Stimulated activated naive CD8-positive, alpha-beta T cell treated with anti-CD3 and anti-CD28 coated beads, Interleukin-15, amount 100 ng/mL, for 72 hours (primary cell): Measurements from ENCODE around the gene SYNPR.

Experiments used
- ATAC-seq: fragments of 150-1000 bp; cut with Tn5 transposase; 2 replicates; pipeline ENCODE4 v1.10.0; 2021; ENCODE audit warnings: mild to moderate bottlenecking, moderate library complexity
- DNase-seq, 2 donors: peaks; one replicate each; pipeline ENCODE4 v3.0.0; 2021 to 2022
- H3K27ac Mint-ChIP-seq, 2 donors: one replicate each; pipeline ENCODE4 v1.8.0; 2022; ENCODE audit warnings: mild to moderate bottlenecking in 2 of 2, mixed read lengths in 2 of 2, moderate library complexity in 2 of 2
- H3K27me3 Mint-ChIP-seq: one replicate; pipeline ENCODE4 v1.8.0; 2022; ENCODE audit warnings: mixed read lengths
- H3K4me1 Mint-ChIP-seq: one replicate; pipeline ENCODE4 v1.8.0; 2022; ENCODE audit warnings: mild to moderate bottlenecking, mixed read lengths
- H3K4me3 Mint-ChIP-seq, 2 donors: one replicate each; pipeline ENCODE4 v1.8.0; 2022; ENCODE audit warnings: mild to moderate bottlenecking in 2 of 2, mixed read lengths in 2 of 2, moderate library complexity in 1 of 2
- H3K9me3 Mint-ChIP-seq, 2 donors: one replicate each; pipeline ENCODE4 v1.8.0; 2022; ENCODE audit warnings: mixed read lengths in 2 of 2

Gene SYNPR

DNA sequence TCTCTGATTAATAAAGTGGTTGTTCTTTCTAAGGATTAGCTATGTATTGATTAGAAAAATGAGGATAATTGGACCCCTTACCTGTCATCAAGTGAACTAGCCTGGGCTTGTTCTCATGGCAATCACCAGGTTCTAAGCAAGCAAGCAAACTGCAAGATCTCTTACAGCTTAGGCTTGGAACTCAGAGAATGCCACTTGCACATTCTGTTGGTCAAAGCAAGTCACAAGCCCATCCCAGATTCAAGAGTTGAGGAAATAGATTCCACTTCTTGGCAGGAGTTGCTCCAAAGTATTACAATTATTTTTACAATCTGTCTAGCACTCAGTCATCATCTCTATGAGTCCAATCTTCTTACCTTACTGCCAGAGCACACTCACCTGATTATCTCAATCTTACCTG, 180.3 kb downstream of the SYNPR start:
- no peak overlapping the region for H3K4me3 Mint-ChIP-seq
- no peak overlapping the region for H3K27ac Mint-ChIP-seq
- no peak for ATAC-seq
- H3K9me3 Mint-ChIP-seq, result peaks cover 0 to 6% of the 10 kb centered on the region in 2 donors
- no peak for DNase-seq
- H3K27me3 Mint-ChIP-seq, result no peaks in the 10 kb centered on the region
- no peaks in the 10 kb centered on the region for H3K4me1 Mint-ChIP-seq

DNA sequence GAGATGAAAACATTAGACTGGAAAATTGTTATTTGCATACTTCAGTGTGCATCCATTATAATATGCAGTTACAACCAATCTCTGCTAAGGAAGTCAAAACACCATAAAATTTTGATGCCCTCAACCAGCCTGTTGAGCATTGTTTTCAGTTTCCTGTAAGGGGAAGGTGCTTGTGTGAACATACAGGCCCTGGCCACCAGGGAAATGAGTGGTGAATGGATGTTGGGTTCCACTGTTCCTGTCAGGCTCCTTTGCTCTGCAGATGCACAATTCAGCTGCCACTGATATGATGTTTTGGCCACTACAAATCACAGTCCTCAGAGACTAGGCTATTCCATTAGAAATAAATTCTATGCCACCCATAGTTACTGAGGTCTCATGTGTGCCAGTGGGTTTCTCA, 184.6 kb downstream of the SYNPR start:
- Mint-ChIP-seq H3K4me1 (no peaks in the 10 kb centered on the region), H3K27me3 (no peaks in the 10 kb centered on the region), H3K9me3 (peaks cover 0 to 15% of the 10 kb centered on the region in 2 donors), H3K4me3 (no peak overlapping the region), H3K27ac (no peak overlapping the region)
- no peak for DNase-seq
- ATAC-seq, result no peak

DNA sequence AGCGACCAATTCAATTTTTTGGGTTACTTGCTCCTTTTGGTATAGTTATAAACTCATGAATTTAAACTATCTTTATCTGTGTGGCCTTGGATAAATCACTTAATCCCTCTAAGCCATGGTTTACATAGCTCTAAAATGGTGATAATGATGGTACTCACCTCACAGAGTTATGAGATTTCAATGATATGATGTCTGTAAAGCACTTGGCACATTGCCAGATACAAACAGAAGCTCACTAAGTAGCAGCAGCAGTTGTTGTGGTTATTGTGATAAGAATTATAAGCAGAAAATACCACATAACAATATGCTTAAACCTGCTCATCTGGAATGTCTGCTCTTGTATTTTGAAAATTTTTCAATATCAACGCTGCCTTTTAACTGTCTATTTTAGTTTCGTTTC, 189.3 kb downstream of the SYNPR start:
- Mint-ChIP-seq H3K27me3 (no peaks in the 10 kb centered on the region), H3K4me3 (no peak overlapping the region), H3K9me3 (peaks cover 10 to 15% of the 10 kb centered on the region in 2 donors), H3K27ac (no peak overlapping the region), H3K4me1 (no peaks in the 10 kb centered on the region)
- DNase-seq (no peak), ATAC-seq (no peak)

DNA sequence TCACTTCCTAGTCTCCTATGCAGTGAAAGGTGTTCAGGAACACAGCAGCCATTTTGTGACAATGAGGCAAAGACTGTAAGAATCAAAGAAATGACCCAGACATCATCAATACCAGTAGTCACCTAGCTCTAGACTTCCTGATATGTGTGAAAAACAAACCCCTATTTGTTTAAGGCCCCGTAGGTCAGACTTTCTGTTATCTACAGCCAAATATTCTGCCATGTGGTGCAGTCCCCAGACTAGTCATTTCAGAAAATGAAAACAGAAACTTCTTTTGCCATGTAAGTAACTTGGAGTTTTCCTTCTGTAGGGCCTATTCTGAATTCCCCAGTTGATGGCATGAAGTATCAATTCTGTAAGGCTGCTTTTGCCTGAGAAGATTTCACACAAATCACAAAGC, 192.6 kb downstream of the SYNPR start:
- H3K9me3 Mint-ChIP-seq, result peaks cover 6 to 10% of the 10 kb centered on the region in 2 donors
- ATAC-seq, result no peak
- H3K27ac Mint-ChIP-seq, result no peak overlapping the region
- no peak overlapping the region for H3K4me3 Mint-ChIP-seq
- H3K27me3 Mint-ChIP-seq, result no peaks in the 10 kb centered on the region
- no peaks in the 10 kb centered on the region for H3K4me1 Mint-ChIP-seq
- DNase-seq, result no peak

DNA sequence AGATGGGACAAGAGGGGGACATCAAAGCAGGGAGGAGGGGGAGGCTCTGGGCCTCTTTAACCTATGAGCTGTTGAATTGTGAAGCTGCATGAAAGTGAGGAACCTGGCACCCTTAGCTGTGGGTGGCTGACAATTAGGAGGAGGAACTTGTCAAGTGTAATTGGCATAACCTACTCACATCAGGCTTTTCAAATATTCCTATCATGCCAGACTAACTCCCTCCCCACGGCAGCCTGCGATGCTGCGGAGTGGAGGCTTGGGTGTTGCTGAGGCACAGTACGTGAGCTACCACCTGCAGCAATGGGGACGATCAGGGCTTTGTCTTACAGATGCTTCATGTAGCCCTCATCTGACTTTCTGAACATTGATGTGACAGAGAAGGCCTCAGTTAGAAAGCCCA, 193.7 kb downstream of the SYNPR start:
- Mint-ChIP-seq H3K27ac (no peak overlapping the region), H3K9me3 (peaks cover 0 to 10% of the 10 kb centered on the region in 2 donors), H3K4me3 (no peak overlapping the region), H3K27me3 (no peaks in the 10 kb centered on the region), H3K4me1 (no peaks in the 10 kb centered on the region)
- no peak for DNase-seq
- no peak for ATAC-seq

DNA sequence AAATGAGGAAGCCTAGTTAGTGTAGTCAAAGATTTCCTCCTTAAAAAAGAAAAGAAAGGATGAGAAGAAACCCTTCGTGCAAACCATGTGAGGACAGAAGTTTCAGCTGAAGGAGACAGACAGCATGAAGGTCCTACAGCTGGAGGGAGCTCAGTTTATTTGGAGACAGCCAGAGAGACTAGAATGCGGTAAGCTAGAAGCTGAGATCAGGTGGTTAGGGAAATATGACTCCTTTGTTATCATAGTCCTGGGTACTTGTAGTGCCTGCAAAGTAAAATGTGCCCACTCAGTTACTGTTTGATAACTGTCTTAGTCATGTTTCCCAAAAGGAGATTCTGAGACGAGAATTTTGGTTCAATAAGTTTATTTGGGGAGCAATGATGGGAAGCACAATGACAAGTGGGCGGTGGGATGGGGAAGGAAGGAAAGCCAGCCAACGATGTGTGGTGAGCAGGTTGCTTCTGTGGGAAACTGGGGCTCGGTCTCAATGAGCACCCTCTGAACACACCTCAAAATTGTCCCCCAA, 195.6 kb downstream of the SYNPR start:
- Mint-ChIP-seq H3K4me1 (no peaks in the 10 kb centered on the region), H3K27ac (no peak overlapping the region), H3K27me3 (no peaks in the 10 kb centered on the region), H3K4me3 (no peak overlapping the region), H3K9me3 (peaks cover 0 to 10% of the 10 kb centered on the region in 2 donors)
- no peak for ATAC-seq
- no peak for DNase-seq

DNA sequence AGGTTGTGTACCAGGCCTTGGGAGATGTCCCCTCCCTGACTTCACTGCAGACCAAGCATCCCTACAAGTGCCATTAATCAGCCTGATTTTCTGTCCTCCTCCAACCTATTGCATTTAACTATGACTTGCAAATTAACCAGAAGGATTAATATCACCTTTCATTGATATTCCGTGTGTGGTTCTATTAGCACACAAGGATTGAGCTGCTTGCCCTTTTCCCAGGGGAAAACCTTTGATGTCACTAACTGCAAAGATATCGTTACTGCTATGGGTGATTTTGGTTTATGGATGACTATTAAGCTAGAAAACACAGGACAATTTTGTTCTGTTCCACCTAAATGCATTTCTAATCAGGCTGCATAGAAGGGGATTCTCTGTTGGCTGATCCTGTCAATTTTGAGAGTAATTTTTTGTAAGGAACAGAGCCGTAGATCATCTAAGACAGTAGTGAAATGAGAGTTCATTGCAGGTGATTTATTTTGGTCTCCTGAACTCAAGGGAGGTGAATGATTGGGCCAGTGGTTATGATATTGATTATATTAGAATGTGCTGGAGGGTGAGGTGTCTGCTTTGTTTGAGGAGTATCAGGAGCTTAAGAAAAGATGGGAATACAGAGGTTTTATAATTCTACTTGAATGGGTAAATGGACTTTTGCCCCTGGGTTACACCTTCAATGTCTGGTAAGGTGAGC, 196.9 kb downstream of the SYNPR start:
- Mint-ChIP-seq H3K27ac (no peak overlapping the region), H3K4me3 (no peak overlapping the region), H3K9me3 (peaks cover 0 to 10% of the 10 kb centered on the region in 2 donors), H3K4me1 (no peaks in the 10 kb centered on the region), H3K27me3 (no peaks in the 10 kb centered on the region)
- no peak for DNase-seq
- ATAC-seq, result no peak

DNA sequence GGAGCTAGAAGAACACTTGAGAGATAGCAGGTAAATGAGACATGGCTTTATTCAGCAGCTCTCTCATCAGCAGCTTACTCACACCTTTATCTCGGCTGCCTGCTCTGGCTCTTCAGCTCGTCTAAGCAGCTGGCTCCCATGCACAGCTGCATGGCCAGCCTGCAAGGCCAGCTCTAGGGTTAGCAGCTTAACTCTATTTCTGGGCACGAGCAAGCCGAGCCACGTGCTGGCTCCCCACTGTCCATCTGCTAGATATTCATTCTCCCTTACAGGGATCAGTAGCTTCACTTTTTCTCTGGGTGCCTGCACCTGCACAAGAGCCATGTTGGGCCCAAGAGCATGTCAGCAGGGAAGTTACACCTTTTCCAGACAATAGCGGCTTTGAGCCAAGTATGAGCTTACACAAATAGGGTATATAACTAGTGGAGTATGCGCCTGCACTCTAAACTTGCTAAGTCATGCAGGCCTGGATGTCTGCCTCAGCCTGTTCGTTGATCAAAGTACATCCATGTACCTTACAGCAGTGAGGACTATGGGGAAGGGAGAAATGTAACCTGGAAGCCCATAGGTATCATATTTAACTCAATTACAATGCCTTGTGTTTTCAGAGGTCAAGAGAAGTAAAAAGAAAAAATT, 199.5 kb downstream of the SYNPR start:
- ATAC-seq (no peak), DNase-seq (no peak)
- H3K27ac Mint-ChIP-seq, result no peak overlapping the region
- no peaks in the 10 kb centered on the region for H3K9me3 Mint-ChIP-seq
- H3K27me3 Mint-ChIP-seq, result no peaks in the 10 kb centered on the region
- H3K4me3 Mint-ChIP-seq, result no peak overlapping the region
- no peaks in the 10 kb centered on the region for H3K4me1 Mint-ChIP-seq

DNA sequence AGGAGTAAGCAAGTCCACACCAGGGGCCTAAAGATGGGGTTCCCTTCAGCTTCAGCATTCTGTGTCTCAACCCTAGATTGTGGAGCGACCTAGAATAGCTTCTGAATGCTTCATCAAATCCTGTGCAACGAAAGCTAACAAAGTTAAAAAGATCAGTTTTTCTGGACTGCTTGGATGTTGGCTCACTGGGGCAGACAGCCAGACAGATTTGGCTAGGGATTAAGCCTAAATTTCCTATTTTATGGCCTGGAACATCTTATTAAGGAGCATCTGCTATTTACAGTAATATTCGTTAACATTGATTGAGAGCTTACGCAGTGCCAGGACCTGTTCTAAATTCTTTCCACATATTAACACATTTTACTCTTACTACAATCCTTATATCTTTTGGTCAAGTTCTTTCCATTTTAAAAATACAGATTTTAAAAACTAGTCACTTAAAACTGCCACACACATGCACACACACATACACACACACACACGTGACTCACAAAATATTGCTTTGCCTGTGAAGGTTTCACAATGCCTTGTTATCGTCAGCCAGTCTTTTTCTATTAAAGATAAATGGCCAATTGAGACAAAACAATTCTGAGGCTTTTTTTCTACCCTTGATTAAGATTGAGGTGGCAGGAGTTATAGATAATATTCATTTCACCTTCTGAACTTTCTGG, 201.0 kb downstream of the SYNPR start:
- Mint-ChIP-seq H3K4me1 (no peaks in the 10 kb centered on the region), H3K27ac (no peak overlapping the region), H3K4me3 (no peak overlapping the region), H3K27me3 (no peaks in the 10 kb centered on the region), H3K9me3 (no peaks in the 10 kb centered on the region)
- no peak for DNase-seq
- no peak for ATAC-seq

DNA sequence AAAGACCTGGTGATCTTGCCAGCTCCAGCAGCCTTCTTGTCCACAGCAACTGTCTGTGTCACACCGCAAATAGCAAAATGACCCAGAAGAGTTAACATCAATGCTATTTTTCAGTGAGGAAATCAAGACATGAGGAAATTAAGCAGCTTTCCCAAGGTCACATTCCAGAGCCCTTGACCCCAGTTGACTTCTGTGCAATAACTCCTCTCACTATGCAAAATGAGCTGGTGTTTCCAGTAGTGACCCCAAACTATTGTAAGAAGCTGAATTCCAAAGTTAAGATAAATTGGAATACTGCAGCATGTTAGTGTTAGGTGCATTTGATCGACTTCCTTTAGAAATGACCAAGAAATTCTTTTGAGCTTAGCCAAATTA, 201.5 kb downstream of the SYNPR start:
- Mint-ChIP-seq H3K4me1 (no peaks in the 10 kb centered on the region), H3K27ac (no peak overlapping the region), H3K9me3 (no peaks in the 10 kb centered on the region), H3K27me3 (no peaks in the 10 kb centered on the region), H3K4me3 (no peak overlapping the region)
- DNase-seq (no peak), ATAC-seq (no peak)

DNA sequence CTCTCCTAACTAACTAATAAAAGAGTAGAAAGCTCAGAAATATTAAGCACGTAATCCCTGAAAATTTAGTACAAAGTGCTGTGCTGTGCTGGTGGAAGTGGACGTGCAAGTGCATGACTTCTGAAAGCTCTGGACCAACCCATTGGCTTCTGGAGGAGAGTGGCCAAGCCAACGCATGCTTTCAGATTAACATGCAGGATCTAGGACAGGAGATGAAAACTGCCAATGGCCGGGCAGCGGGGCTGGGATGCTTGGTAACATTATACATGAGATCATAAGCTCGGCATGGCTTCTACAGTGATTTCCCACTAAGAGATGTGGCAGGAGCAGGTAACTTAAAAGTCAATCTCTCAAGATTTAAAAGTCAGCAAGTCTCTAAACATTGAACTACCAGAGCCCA, 203.5 kb downstream of the SYNPR start:
- Mint-ChIP-seq H3K4me1 (no peaks in the 10 kb centered on the region), H3K4me3 (no peak overlapping the region), H3K27ac (no peak overlapping the region), H3K9me3 (no peaks in the 10 kb centered on the region), H3K27me3 (no peaks in the 10 kb centered on the region)
- no peak for DNase-seq
- ATAC-seq, result no peak

DNA sequence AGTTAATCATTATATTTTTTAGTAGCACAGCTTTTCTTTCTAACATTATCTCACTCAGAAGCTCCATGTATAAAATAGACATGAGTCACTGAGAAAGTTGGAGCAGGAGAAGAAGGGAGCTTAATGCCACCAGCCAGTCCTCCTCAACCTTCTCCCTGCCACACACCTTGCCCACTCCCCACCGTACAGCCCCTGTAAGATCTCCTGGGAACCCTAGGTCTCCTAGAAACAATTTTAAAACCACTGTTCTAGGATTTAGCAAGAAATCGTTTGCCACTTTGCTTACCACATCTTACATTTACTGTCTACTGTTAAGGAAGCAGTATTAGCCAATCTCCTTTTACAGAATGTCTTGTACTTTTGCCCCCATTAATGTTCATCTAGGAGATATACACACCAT, 204.2 kb downstream of the SYNPR start:
- H3K4me3 Mint-ChIP-seq, result no peak overlapping the region
- no peak overlapping the region for H3K27ac Mint-ChIP-seq
- H3K9me3 Mint-ChIP-seq, result no peaks in the 10 kb centered on the region

DNA sequence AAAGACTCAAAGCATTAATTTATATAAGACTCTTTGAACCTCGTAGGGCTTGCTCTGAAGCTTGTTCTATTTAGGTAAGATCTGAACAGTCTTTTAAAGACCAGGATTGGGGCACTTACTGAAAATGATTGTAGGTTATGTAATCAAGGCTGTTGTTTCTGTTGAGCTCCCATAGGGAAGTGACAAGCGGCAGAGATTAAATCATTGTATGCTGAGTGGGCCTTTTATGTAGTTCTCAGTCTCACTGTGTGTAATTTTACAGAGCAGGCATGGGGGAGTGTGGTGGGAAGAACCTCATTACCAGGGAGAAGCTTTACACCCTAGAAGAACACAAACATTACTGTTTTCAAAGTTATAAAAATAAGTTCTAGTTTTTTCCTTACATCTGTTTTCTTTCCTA, 214.4 kb downstream of the SYNPR start:
- no peak for DNase-seq
- H3K27ac Mint-ChIP-seq, result no peak overlapping the region
- H3K4me1 Mint-ChIP-seq, result no peaks in the 10 kb centered on the region
- H3K27me3 Mint-ChIP-seq, result no peaks in the 10 kb centered on the region
- H3K4me3 Mint-ChIP-seq, result no peak overlapping the region
- no peak for ATAC-seq
- no peaks in the 10 kb centered on the region for H3K9me3 Mint-ChIP-seq

More for the DNA sequence above, 204.2 kb downstream of the SYNPR start:
- Mint-ChIP-seq H3K4me1 (no peaks in the 10 kb centered on the region), H3K27me3 (no peaks in the 10 kb centered on the region)
- DNase-seq (no peak), ATAC-seq (no peak)

DNA sequence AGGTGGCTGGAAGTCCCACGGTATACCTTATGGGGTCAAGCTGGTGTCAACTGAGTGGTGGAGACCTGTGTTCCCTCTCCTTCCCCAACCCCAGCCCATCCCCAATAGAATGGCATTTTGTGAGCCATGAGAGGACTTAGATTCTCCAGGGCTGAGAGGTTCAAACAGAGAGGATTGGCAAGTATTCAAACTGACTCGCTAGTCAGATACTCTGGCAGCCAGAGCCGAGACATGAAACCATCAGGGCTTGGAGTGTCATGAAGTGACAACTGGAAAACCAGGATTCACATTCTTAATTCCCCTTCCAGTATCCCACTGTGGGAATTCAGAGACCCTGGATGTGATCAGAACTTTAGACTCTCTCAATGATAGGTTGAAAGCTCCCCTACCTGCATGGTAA, 215.0 kb downstream of the SYNPR start:
- ATAC-seq (no peak), DNase-seq (no peak)
- Mint-ChIP-seq H3K27ac (no peak overlapping the region), H3K27me3 (no peaks in the 10 kb centered on the region), H3K9me3 (peaks cover 0 to 2% of the 10 kb centered on the region in 2 donors), H3K4me1 (no peaks in the 10 kb centered on the region), H3K4me3 (no peak overlapping the region)

DNA sequence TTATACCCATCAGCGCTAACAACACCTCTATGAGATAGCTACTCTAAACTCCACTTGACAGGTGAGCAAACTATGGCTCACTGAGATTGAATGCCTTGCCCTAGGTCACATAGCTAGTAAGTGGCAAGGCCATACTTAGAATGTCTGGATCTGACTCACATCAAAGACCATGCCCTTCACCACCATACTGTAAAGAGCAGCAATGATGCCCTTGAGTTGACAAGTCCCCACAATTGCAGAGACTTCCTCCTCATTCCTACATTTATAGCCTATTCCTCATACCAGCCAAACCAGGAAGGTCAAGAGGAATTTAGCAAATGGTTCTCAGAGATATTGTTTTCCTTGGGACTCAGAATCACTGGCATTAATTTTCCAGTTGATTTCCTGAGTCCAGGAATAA, 216.5 kb downstream of the SYNPR start:
- no peaks in the 10 kb centered on the region for H3K27me3 Mint-ChIP-seq
- no peaks in the 10 kb centered on the region for H3K4me1 Mint-ChIP-seq
- ATAC-seq (no peak), DNase-seq (no peak)
- H3K4me3 Mint-ChIP-seq, result no peak overlapping the region
- peaks cover 0 to 7% of the 10 kb centered on the region in 2 donors for H3K9me3 Mint-ChIP-seq
- no peak overlapping the region for H3K27ac Mint-ChIP-seq

DNA sequence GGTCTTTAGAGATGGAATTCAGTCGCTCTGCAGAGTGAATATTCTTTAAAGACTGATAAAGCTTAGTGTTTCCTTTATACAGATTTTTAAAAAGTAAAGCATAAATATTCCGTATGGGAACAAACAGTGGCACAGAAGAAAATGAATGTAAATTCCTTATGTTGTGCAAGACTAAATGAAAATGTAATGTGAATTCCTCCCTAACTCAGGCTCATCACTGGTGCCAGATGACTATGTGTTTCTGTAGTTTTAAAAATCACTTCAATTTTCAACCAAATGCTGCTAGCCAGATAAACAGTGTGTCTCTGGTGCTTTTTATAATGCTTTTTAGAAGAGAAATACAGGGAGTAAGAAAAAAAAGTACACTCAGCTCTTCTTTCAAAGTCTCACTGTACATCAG, 219.5 kb downstream of the SYNPR start:
- DNase-seq (no peak), ATAC-seq (no peak)
- H3K27me3 Mint-ChIP-seq, result no peaks in the 10 kb centered on the region
- H3K27ac Mint-ChIP-seq, result no peak overlapping the region
- H3K9me3 Mint-ChIP-seq, result peaks cover 0 to 7% of the 10 kb centered on the region in 2 donors
- no peak overlapping the region for H3K4me3 Mint-ChIP-seq
- no peaks in the 10 kb centered on the region for H3K4me1 Mint-ChIP-seq
